ENCODE results near the gene CLEC20A. TPM values are rescaled to one million over a fixed set of nuclear protein-coding genes. Genes with fewer than 3 reads are reported as not detected.

The CLEC20A gene
- total and polyA plus RNA-seq, 2 donors (not counting 1 experiment from before 2014, with no cell fraction given) = 4.9 to 5.2 TPM

GRCh38 chr1:178543290-178543607 is 46.5 kb upstream of the CLEC20A start:
- peaks cover 54% of the 10 kb centered on the region for H3K4me1 Mint-ChIP-seq
- no peaks in the 10 kb centered on the region for H3K27me3 ChIP-seq (replicated peaks in 1 of 4; ENCODE audit: control extremely low read depth in 1 of 4, control insufficient read depth in 3 of 4, insufficient read depth in 4 of 4, low read length in 3 of 4)
- peak overlapping the region; percentile 81 for H3K9ac ChIP-seq (ENCODE audit: low read length)
- H4K20me1 ChIP-seq (ENCODE audit: control insufficient read depth, insufficient read depth, low read length, poor library complexity, severe bottlenecking) = no peaks in the 10 kb centered on the region
- peak overlapping the region; percentile 99 for H3K4me3 Mint-ChIP-seq
- no peak for DNase-seq
- H3K36me3 ChIP-seq (replicated peaks in 1 of 2; ENCODE audit: control extremely low read depth in 1 of 2, control insufficient read depth in 1 of 2, extremely low read depth in 1 of 2, insufficient read depth in 2 of 2, low read length in 1 of 2) = peaks cover 9 to 33% of the 10 kb centered on the region in 2 experiments
- H3K4me3 ChIP-seq (ENCODE audit: control extremely low read depth in 1 of 5, extremely low read depth in 1 of 5, insufficient read depth in 1 of 5, low read depth in 2 of 5, low read length in 4 of 5) = peak overlapping the region; percentile 66 to 90 (median 86)
- peak overlapping the region; percentile 93 for H2AFZ ChIP-seq (ENCODE audit: insufficient read depth, low read depth, low read length, poor library complexity, severe bottlenecking)
- ATAC-seq (ENCODE audit: low read depth) = peak; percentile 41
- H3K27ac Mint-ChIP-seq = peak overlapping the region; percentile 98
- H3K79me2 ChIP-seq (ENCODE audit: control insufficient read depth, insufficient read depth, low read length) = peaks cover 61% of the 10 kb centered on the region
- POLR2A ChIA-PET = interaction anchor here (0.5 to 2.6 kb wide), 24 partner anchors 11 to 459 kb away, joined by 3 to 33 read pairs (median 4); partner anchors contain the start of gene RALGPS2
- CTCF ChIA-PET = interaction anchor here (0.8 to 18.9 kb wide), 82 partner anchors 10 to 827 kb away, joined by 3 to 594 read pairs (median 6); partner anchors contain the start of gene RALGPS2
- peak overlapping the region; percentile 52 to 71 for H3K27ac ChIP-seq (ENCODE audit: low read length in 2 of 2)
- intact Hi-C loops (cut with micrococcal nuclease) = loop anchor here (1.0 to 5.0 kb wide), 6 partner anchors 38 to 354 kb away; partner anchors contain the start of gene RALGPS2
- no peaks in the 10 kb centered on the region for H3K9me3 ChIP-seq (ENCODE audit: control extremely low read depth in 1 of 3, control insufficient read depth in 2 of 3, insufficient read depth in 1 of 3, low read length in 2 of 3)
- no peaks in the 10 kb centered on the region for H3K9me3 Mint-ChIP-seq (ENCODE audit: insufficient read depth)
- peaks cover 41 to 46% of the 10 kb centered on the region in 2 donors for H3K4me1 ChIP-seq (ENCODE audit: control insufficient read depth in 2 of 2, insufficient read depth in 2 of 2, low read length in 2 of 2)
- peak overlapping the region; percentile 92 for H3K4me2 ChIP-seq (replicated peaks; ENCODE audit: low read depth, low read length, poor library complexity, severe bottlenecking)
- TF ChIP-seq CTCF (IDR thresholded peaks at IDR 0.05) = no peak
- no peak for TF ChIP-seq EZH2 (IDR thresholded peaks at IDR 0.05; ENCODE audit: borderline replicate concordance, insufficient read depth, low read depth, low read length, poor library complexity, severe bottlenecking)
- 4% methylated on average over 9 of the region's 10 CpGs for WGBS (ENCODE audit: insufficient coverage)
- H3K27me3 Mint-ChIP-seq = no peaks in the 10 kb centered on the region

- H3K4me1 Mint-ChIP-seq = peaks cover 50% of the 10 kb centered on the region
- Histone ChIP-seq H3K9me3 (ENCODE audit: control extremely low read depth in 1 of 3, control insufficient read depth in 2 of 3, insufficient read depth in 1 of 3, low read length in 2 of 3) (no peaks in the 10 kb centered on the region), H3K36me3 (replicated peaks in 1 of 2; ENCODE audit: control extremely low read depth in 1 of 2, control insufficient read depth in 1 of 2, extremely low read depth in 1 of 2, insufficient read depth in 2 of 2, low read length in 1 of 2) (peaks cover 8 to 28% of the 10 kb centered on the region in 2 experiments), H3K79me2 (ENCODE audit: control insufficient read depth, insufficient read depth, low read length) (peaks cover 56% of the 10 kb centered on the region), H3K27me3 (replicated peaks in 1 of 4; ENCODE audit: control extremely low read depth in 1 of 4, control insufficient read depth in 3 of 4, insufficient read depth in 4 of 4, low read length in 3 of 4) (no peaks in the 10 kb centered on the region), H3K9ac (ENCODE audit: low read length) (peak overlapping the region; percentile 81), H4K20me1 (ENCODE audit: control insufficient read depth, insufficient read depth, low read length, poor library complexity, severe bottlenecking) (no peaks in the 10 kb centered on the region), H3K27ac (ENCODE audit: low read length in 2 of 2) (peak overlapping the region; percentile 55 to 61), H3K4me2 (replicated peaks; ENCODE audit: low read depth, low read length, poor library complexity, severe bottlenecking) (peak overlapping the region; percentile 92), H2AFZ (ENCODE audit: insufficient read depth, low read depth, low read length, poor library complexity, severe bottlenecking) (peak overlapping the region; percentile 93), H3K4me3 (ENCODE audit: control extremely low read depth in 1 of 5, extremely low read depth in 1 of 5, insufficient read depth in 1 of 5, low read depth in 2 of 5, low read length in 4 of 5) (peak overlapping the region; percentile 84 to 90 (median 88)), H3K4me1 (ENCODE audit: control insufficient read depth in 2 of 2, insufficient read depth in 2 of 2, low read length in 2 of 2) (peaks cover 35 to 46% of the 10 kb centered on the region in 2 donors)
- H3K27ac Mint-ChIP-seq = peak overlapping the region; percentile 98
- CTCF ChIA-PET = interaction anchor here (0.8 to 18.9 kb wide), 83 partner anchors 10 to 828 kb away, joined by 3 to 594 read pairs (median 6); partner anchors contain the start of gene RALGPS2
- under 1% methylated on average over 52 of the region's 66 CpGs for WGBS (ENCODE audit: insufficient coverage)
- peak overlapping the region; percentile 99 for H3K4me3 Mint-ChIP-seq
- peak; percentile 80 for ATAC-seq (ENCODE audit: low read depth)
- TF ChIP-seq EZH2 (IDR thresholded peaks at IDR 0.05; ENCODE audit: borderline replicate concordance, insufficient read depth, low read depth, low read length, poor library complexity, severe bottlenecking) = no peak
- TF ChIP-seq CTCF (IDR thresholded peaks at IDR 0.05) = peak; percentile 99
- POLR2A ChIA-PET = interaction anchor here (0.5 to 2.6 kb wide), 21 partner anchors 12 to 460 kb away, joined by 3 to 33 read pairs (median 4); partner anchors contain the start of gene RALGPS2
- peak; percentile 93 for DNase-seq
- H3K27me3 Mint-ChIP-seq = no peaks in the 10 kb centered on the region
- intact Hi-C loops (cut with micrococcal nuclease) = loop anchor here (1.0 to 5.0 kb wide), 9 partner anchors 39 to 355 kb away; partner anchors contain the start of gene RALGPS2
- H3K9me3 Mint-ChIP-seq (ENCODE audit: insufficient read depth) = no peaks in the 10 kb centered on the region
Observed at GRCh38 chr1:178542554-178543289, 46.0 kb upstream of the CLEC20A start.
